ENCODE results near the gene TMEM266. TPM values are rescaled to one million over a fixed set of nuclear protein-coding genes. Genes with fewer than 3 reads are reported as not detected.

The TMEM266 gene
- total RNA-seq, 1 donor from 2014 or later = not detected

DNA sequence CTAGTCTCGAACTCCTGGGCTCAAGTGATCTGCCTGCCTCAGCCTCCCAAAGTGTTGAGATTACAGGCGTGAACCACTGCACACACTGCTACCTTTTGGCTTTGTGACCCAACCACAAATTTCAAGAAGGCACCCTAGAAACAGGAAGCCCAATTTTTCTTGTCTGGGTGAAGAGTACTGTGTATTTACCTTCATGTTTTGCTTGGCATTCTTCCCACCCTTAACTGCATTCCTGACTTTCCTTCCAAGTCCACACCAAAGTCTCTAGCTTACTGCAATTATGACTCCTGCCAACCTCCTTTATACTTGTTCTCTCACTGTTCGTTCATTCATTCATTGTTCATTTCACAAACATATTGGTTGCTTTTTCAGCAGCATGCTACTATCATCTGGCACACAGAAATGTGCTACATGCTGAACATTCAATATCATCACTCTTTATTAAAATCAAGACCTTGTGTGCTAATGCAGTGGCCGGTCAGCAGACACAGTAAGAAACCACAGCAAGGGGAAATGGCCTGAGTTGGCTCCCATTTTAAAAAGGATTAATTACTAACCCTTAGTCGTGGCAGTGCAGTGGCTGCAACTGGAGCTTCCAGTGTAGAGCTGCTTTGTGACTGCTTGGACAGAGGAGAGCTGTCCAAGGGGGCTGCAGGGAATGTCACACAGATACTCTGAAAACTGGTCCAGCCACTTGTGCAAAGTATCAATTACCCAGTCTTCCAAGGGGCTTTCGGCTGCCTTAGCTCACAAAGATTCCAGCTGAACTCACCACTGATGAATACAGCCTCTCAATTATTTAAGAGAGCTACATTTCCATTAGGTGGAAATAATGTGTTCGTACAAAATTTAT, 157.5 kb downstream of the TMEM266 start:
- H3K27me3 Mint-ChIP-seq (ENCODE audit: low read depth) = no peaks in the 10 kb centered on the region
- peaks cover 4% of the 10 kb centered on the region for H3K4me1 Mint-ChIP-seq (ENCODE audit: low read depth)
- no peaks in the 10 kb centered on the region for H3K9me3 Mint-ChIP-seq
- DNase-seq (ENCODE audit: low spot score) = no peak
- no peak overlapping the region for H3K4me3 Mint-ChIP-seq (ENCODE audit: low read depth)
- intact Hi-C loops (cut with micrococcal nuclease) = no loop called here
- H3K27ac Mint-ChIP-seq = no peak overlapping the region
- peaks cover 33% of the 10 kb centered on the region for H3K36me3 Mint-ChIP-seq (ENCODE audit: low read depth)

DNA sequence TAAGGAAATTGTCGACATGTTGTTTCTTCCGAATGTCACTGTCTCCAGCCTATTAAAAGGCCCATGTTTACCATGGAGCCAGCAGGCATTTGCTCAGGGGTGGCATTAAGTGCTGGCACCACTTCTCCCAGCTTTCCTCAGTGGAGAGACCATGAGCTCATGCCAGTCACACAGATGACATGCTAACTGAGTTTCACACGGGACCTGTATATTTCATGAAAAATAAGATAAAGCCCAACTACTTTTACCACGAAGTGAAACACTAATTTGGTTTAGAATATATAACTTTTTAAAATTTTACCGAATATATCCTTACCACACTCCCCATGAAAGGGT, 158.1 kb downstream of the TMEM266 start:
- Mint-ChIP-seq H3K4me3 (ENCODE audit: low read depth) (no peak overlapping the region), H3K27me3 (ENCODE audit: low read depth) (no peaks in the 10 kb centered on the region), H3K4me1 (ENCODE audit: low read depth) (peaks cover 5% of the 10 kb centered on the region), H3K9me3 (no peaks in the 10 kb centered on the region), H3K27ac (no peak overlapping the region), H3K36me3 (ENCODE audit: low read depth) (peaks cover 34% of the 10 kb centered on the region)
- no peak for DNase-seq (ENCODE audit: low spot score)
- intact Hi-C loops (cut with micrococcal nuclease) = no loop called here

DNA sequence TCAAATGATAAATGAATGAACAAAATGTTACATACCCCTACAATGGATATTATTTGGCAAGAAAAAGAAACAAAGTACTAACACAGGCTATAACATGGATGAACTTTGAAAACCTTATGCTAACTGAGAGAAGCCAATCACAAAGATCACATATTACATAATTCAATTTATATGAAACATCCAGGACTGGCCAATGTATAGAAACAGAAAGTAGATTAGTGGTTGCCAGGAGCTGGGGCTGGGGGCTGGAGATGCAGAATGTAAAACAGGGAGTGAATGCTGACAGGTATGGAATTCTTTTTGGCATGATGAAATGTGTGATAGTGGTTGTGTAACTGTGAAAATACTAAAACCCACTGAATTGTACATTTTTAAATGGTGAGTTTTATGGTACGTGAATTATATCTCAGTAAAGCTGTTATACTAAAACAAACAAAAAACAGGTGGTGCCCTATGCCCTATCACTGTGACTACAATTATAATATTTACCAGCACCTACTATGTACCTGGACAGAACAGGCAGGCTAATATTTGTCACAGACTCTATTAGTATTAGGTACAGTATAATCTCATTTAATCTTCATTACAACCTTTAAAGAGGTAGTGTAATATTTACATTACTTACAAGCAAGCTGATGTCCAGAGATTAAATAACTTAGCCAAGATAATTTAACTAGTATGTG, 161.4 kb downstream of the TMEM266 start:
- Mint-ChIP-seq H3K4me1 (ENCODE audit: low read depth) (peaks cover 10% of the 10 kb centered on the region), H3K27ac (no peak overlapping the region), H3K9me3 (no peaks in the 10 kb centered on the region), H3K36me3 (ENCODE audit: low read depth) (peaks cover 44% of the 10 kb centered on the region), H3K4me3 (ENCODE audit: low read depth) (no peak overlapping the region), H3K27me3 (ENCODE audit: low read depth) (no peaks in the 10 kb centered on the region)
- DNase-seq (ENCODE audit: low spot score) = no peak
- intact Hi-C loops (cut with micrococcal nuclease) = no loop called here

DNA sequence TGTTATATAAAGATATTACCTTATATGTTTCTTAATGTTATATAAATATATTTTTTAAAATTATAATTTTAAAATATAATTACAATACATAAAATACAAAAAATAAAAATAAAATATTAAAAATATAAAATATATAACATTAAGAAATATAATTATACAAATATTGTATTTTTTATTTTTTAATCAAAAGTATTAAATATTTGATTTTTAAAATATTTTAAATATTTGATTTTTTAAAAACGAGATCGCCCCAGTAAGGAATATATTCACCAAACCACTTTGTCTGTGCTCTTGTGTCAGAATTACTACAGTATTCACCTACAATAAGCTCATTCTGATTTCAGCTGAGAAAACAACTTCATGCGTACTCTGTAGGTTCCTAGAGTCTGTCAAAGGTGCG, 162.4 kb downstream of the TMEM266 start:
- no peaks in the 10 kb centered on the region for H3K9me3 Mint-ChIP-seq
- H3K36me3 Mint-ChIP-seq (ENCODE audit: low read depth) = peaks cover 43% of the 10 kb centered on the region
- H3K27me3 Mint-ChIP-seq (ENCODE audit: low read depth) = no peaks in the 10 kb centered on the region
- peaks cover 10% of the 10 kb centered on the region for H3K4me1 Mint-ChIP-seq (ENCODE audit: low read depth)
- DNase-seq (ENCODE audit: low spot score) = no peak
- no peak overlapping the region for H3K27ac Mint-ChIP-seq
- H3K4me3 Mint-ChIP-seq (ENCODE audit: low read depth) = no peak overlapping the region
- intact Hi-C loops (cut with micrococcal nuclease) = no loop called here

DNA sequence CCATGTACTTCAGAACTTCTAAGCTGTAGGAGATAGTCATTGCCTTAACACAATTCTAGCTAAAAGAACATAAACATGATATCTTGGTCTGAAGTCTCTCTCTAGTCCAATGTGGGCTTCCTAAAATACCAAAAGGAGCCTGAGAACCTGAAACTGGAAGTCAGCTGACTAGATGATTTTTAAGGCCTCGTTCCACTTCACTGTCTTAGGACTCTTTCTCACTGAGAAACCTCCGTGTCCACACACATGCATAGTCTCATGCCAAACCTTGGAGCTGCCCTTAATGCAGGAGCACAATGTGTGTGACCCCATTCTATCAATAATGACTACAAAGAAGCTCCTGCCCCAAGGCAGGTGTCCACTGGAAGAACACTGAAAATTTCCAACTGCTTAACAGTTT, 163.7 kb downstream of the TMEM266 start:
- Mint-ChIP-seq H3K36me3 (ENCODE audit: low read depth) (peaks cover 41% of the 10 kb centered on the region), H3K4me1 (ENCODE audit: low read depth) (peaks cover 8% of the 10 kb centered on the region), H3K27me3 (ENCODE audit: low read depth) (no peaks in the 10 kb centered on the region), H3K27ac (no peak overlapping the region), H3K9me3 (no peaks in the 10 kb centered on the region), H3K4me3 (ENCODE audit: low read depth) (no peak overlapping the region)
- intact Hi-C loops (cut with micrococcal nuclease) = no loop called here
- DNase-seq (ENCODE audit: low spot score) = no peak

DNA sequence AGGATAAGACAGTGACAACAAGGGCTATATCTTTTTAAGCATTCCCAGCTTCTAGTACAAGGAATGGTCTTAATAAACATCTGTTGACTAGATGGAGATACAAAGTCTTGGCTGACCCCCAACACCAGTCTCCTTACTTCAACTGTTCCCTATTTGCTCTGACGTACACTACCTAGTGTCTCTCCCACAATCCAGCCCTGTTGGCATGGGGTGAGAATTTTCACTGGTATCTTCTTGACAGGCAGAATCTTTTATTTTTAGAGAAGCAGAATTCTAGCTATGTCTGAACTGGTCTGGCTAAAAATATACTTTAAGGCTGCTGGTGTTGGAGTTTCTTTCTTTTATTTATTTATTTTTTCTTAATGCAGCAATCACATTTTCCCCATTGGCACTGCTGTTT, 169.5 kb downstream of the TMEM266 start:
- Mint-ChIP-seq H3K36me3 (ENCODE audit: low read depth) (peaks cover 24% of the 10 kb centered on the region), H3K27me3 (ENCODE audit: low read depth) (no peaks in the 10 kb centered on the region), H3K4me3 (ENCODE audit: low read depth) (no peak overlapping the region), H3K9me3 (no peaks in the 10 kb centered on the region), H3K27ac (no peak overlapping the region), H3K4me1 (ENCODE audit: low read depth) (peaks cover 6% of the 10 kb centered on the region)
- intact Hi-C loops (cut with micrococcal nuclease) = no loop called here
- no peak for DNase-seq (ENCODE audit: low spot score)

DNA sequence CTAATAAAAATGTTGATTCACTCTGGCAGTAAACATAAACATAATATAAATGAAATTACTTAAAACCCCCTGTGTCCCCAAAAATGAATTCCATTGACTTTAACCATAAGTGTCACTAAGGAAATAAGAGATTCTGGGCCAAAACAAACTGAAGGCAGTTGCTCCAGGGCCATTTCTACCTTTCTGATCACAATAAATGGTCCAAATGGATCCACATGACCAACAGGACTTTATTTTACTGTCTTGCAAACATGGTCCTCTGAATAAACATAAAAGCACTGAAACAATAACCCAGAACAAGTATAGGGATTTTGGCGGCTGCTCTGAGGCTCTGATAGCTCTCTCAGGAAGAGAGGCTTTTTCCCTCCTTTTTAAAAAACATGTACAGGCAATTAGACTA, 174.1 kb downstream of the TMEM266 start:
- Mint-ChIP-seq H3K4me3 (ENCODE audit: low read depth) (no peak overlapping the region), H3K9me3 (no peaks in the 10 kb centered on the region), H3K27ac (no peak overlapping the region), H3K36me3 (ENCODE audit: low read depth) (peaks cover 12% of the 10 kb centered on the region), H3K4me1 (ENCODE audit: low read depth) (no peaks in the 10 kb centered on the region), H3K27me3 (ENCODE audit: low read depth) (no peaks in the 10 kb centered on the region)
- intact Hi-C loops (cut with micrococcal nuclease) = loop anchor here (2.0 kb wide), 1 partner anchor 103 kb away; the partner anchor contains the start of gene ISL2
- no peak for DNase-seq (ENCODE audit: low spot score)

DNA sequence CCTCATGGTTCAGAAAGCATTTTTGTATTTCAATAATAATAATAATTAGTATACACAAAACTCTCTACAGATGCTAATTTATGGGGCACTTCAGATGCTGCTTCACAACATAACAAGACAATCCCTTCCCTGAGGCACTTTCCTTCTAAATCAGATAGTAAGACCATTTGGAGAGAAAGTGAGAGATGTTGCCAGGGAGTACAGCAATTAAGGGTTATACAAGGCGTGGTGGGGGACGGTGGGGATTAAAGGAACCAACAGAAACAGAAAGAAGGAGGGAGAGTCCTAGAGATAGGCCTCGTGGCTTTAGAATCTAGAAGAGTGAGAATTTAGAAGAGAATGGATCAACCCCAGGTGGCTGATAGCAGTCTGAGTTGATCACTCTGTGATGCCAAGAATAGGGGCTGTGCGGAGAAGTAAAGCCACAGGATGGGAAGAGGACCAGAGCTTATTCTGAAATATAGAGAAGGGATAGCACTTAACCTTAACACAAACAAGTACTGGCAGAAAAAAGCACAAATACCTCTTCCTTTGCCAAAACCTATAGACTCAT, 174.6 kb downstream of the TMEM266 start:
- no peak for DNase-seq (ENCODE audit: low spot score)
- intact Hi-C loops (cut with micrococcal nuclease) = loop anchor here (2.0 kb wide), 1 partner anchor 102 kb away; the partner anchor contains the start of gene ISL2
- H3K4me1 Mint-ChIP-seq (ENCODE audit: low read depth) = no peaks in the 10 kb centered on the region
- no peak overlapping the region for H3K4me3 Mint-ChIP-seq (ENCODE audit: low read depth)
- H3K27me3 Mint-ChIP-seq (ENCODE audit: low read depth) = no peaks in the 10 kb centered on the region
- H3K9me3 Mint-ChIP-seq = no peaks in the 10 kb centered on the region
- H3K27ac Mint-ChIP-seq = no peak overlapping the region
- peaks cover 12% of the 10 kb centered on the region for H3K36me3 Mint-ChIP-seq (ENCODE audit: low read depth)

DNA sequence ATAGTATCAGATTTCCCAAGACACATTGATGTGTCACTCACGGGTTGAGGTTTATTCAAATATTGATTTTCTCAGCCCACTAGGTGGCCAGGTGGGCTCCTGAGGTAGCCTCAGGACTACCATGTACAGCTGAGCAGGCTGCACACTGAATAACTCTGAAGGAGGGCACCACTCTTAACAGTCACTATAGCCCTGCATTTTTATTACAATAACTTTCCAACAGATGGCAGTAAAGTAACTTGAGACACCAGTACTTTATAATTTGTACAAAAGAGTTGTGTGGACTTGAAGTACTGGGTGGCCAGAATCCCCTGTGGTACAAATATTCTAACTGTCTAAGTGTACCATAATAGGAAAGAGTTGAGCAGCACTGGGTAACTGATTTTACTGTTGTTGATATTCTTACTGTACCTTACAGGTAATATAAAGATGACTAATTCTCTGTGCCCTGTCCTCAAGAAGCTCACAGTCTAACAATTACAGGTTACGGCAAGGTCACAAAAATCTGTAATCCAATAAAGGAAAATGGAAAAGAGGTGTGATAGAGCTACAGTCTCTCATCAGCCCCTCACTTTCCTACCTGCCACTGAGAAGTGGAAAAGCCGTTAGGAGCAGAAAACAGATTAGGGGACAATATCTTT, 175.5 kb downstream of the TMEM266 start:
- DNase-seq (ENCODE audit: low spot score) = no peak
- H3K27ac Mint-ChIP-seq = no peak overlapping the region
- H3K36me3 Mint-ChIP-seq (ENCODE audit: low read depth) = peaks cover 12% of the 10 kb centered on the region
- H3K4me1 Mint-ChIP-seq (ENCODE audit: low read depth) = no peaks in the 10 kb centered on the region
- intact Hi-C loops (cut with micrococcal nuclease) = loop anchor here (2.0 kb wide), 1 partner anchor 101 kb away; the partner anchor contains the start of gene ISL2
- H3K9me3 Mint-ChIP-seq = no peaks in the 10 kb centered on the region
- no peaks in the 10 kb centered on the region for H3K27me3 Mint-ChIP-seq (ENCODE audit: low read depth)
- no peak overlapping the region for H3K4me3 Mint-ChIP-seq (ENCODE audit: low read depth)

DNA sequence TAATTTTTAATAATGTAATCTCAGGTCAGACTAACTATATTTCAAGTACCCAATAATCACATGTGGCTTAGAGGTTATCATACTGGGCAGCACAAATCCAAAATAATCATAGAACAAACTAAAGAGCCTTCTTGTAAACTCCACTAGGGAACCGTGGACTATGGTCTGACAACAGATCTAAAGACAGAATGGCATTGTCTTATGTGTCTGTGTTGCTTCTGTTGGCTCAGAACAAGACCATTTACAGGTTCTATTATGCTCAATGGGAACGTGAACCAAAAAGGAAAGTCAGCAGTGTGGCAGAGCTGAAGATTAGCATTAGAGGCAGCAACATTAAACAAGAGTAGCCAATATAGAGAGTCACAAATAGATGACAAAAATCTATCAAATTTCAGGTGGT, 176.6 kb downstream of the TMEM266 start:
- intact Hi-C loops (cut with micrococcal nuclease) = no loop called here
- Mint-ChIP-seq H3K27ac (no peak overlapping the region), H3K4me3 (ENCODE audit: low read depth) (no peak overlapping the region), H3K9me3 (no peaks in the 10 kb centered on the region), H3K4me1 (ENCODE audit: low read depth) (no peaks in the 10 kb centered on the region), H3K27me3 (ENCODE audit: low read depth) (no peaks in the 10 kb centered on the region), H3K36me3 (ENCODE audit: low read depth) (peaks cover 5% of the 10 kb centered on the region)
- no peak for DNase-seq (ENCODE audit: low spot score)

DNA sequence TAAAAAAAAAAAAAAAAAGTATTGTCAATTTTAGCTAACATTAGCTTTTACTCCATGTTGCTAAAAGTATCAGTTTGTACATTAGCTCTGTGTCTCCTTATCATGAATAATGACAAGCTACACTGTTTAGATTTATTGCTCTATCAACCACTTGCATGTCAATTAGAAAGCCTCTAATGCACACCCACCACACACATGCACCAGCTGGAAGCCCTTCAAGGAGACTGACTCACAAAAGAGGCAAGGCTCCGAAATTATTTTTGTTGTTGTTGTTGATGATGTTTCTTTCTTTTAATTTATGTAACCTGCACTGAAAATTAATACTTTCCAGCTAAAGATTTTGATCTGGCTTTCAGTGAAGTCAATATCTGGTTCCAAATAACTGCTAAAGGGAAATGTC, 180.0 kb downstream of the TMEM266 start:
- no peaks in the 10 kb centered on the region for H3K27me3 Mint-ChIP-seq (ENCODE audit: low read depth)
- no peak overlapping the region for H3K4me3 Mint-ChIP-seq (ENCODE audit: low read depth)
- intact Hi-C loops (cut with micrococcal nuclease) = no loop called here
- H3K27ac Mint-ChIP-seq = no peak overlapping the region
- H3K9me3 Mint-ChIP-seq = no peaks in the 10 kb centered on the region
- no peaks in the 10 kb centered on the region for H3K4me1 Mint-ChIP-seq (ENCODE audit: low read depth)
- peaks cover 9% of the 10 kb centered on the region for H3K36me3 Mint-ChIP-seq (ENCODE audit: low read depth)
- DNase-seq (ENCODE audit: low spot score) = no peak

DNA sequence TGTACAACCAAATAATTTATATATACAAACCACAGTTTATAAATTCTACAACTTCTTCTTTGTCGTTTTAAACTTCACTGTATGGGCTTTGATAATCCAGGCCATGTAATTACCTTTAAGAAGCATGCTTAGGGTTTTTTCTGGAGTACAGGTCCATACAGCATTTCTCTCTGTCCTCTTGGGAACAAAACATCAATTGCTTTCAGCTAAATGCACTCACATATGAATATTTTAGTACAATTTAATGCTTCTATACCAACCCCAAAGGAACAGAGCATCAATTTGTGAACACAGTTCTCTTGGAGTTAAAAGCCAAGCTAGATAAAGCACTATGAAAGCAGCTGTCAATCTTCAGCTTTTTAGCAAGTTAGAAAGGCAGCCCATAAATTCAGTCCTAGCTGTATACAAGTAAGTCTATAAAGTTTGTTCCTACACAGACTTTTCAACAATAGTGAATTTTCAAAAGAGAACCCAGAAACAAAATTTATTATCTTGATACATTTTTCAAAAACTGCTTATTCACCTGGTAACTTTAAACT, 185.4 kb downstream of the TMEM266 start:
- Mint-ChIP-seq H3K27ac (no peak overlapping the region), H3K4me1 (ENCODE audit: low read depth) (no peaks in the 10 kb centered on the region), H3K4me3 (ENCODE audit: low read depth) (no peak overlapping the region), H3K9me3 (no peaks in the 10 kb centered on the region), H3K27me3 (ENCODE audit: low read depth) (no peaks in the 10 kb centered on the region), H3K36me3 (ENCODE audit: low read depth) (peaks cover 12% of the 10 kb centered on the region)
- DNase-seq (ENCODE audit: low spot score) = no peak
- intact Hi-C loops (cut with micrococcal nuclease) = no loop called here
